GM21423 (cell line): ENCODE data around the gene ZDHHC6.
"Not testable (repeated sequence)": the region's sequence is repeated elsewhere in the genome, so short reads cannot be mapped to it uniquely, and the experiment has no call there.

Source experiments
- ATAC-seq: cut with Tn5 transposase; IDR thresholded peaks from one replicate; pipeline ENCODE4 v1.9.1; 2021; ENCODE audit warnings: mild to moderate bottlenecking, moderate library complexity; ENCODE audit not compliant: unreplicated experiment

Gene ZDHHC6

GRCh38 chr10:112393341-112393740 lies 53.4 kb downstream of the ZDHHC6 start:
- ATAC-seq, result no peak

GRCh38 chr10:112390125-112390703 lies 56.5 kb downstream of the ZDHHC6 start:
- ATAC-seq, result no peak

GRCh38 chr10:112389271-112389822 lies 57.4 kb downstream of the ZDHHC6 start:
- ATAC-seq, result peak; percentile 76

- ATAC-seq, result no peak
These were observed 58.2 kb downstream of the ZDHHC6 start for GRCh38 chr10:112388548-112388947.

- ATAC-seq, result not testable (repeated sequence)
These were observed 58.7 kb downstream of the ZDHHC6 start for GRCh38 chr10:112388056-112388455.

GRCh38 chr10:112385201-112385600 lies 61.5 kb downstream of the ZDHHC6 start:
- ATAC-seq, result no peak

- no peak for ATAC-seq
These were observed 62.6 kb downstream of the ZDHHC6 start for GRCh38 chr10:112384141-112384540.

- no peak for ATAC-seq
These were observed 63.4 kb downstream of the ZDHHC6 start for GRCh38 chr10:112383325-112383724.

- no peak for ATAC-seq
These were observed 64.0 kb downstream of the ZDHHC6 start for GRCh38 chr10:112382515-112383235.
